Measurements from ENCODE around the gene ANTXRL.
"Not testable (repeated sequence)": the region's sequence is repeated elsewhere in the genome, so short reads cannot be mapped to it uniquely, and the experiment has no call there.

DNA sequence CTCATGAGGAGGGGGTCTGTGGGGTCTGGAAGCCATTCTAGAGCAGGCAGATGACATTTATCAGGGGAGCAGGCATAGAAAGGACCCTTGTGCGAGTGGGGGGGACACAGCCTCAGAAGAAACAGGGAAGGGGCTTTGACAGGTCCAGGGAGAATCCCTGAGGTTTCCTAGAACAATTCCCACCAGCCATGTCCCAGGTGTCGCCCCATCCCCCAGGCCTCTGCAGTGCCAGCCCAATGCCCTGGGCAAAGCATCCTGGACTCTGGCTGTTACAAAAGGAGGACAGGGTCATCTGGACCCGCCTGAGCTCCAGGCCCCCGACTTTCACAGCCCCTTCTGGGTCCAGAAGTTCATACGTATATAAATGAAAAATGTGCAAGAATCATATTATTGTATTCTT lies 80.4 kb downstream of the ANTXRL start:
- TF ChIP-seq POLR2AphosphoS5 (IDR thresholded peaks at IDR 0.05; ENCODE audit: low read depth, low read length); SIN3A (IDR thresholded peaks at IDR 0.05; ENCODE audit: borderline replicate concordance, insufficient read depth, low read depth, low read length); TCF7L2 (IDR thresholded peaks at IDR 0.05; ENCODE audit: low read depth, low read length): not testable (repeated sequence)
- TF ChIP-seq, protein P1, sequence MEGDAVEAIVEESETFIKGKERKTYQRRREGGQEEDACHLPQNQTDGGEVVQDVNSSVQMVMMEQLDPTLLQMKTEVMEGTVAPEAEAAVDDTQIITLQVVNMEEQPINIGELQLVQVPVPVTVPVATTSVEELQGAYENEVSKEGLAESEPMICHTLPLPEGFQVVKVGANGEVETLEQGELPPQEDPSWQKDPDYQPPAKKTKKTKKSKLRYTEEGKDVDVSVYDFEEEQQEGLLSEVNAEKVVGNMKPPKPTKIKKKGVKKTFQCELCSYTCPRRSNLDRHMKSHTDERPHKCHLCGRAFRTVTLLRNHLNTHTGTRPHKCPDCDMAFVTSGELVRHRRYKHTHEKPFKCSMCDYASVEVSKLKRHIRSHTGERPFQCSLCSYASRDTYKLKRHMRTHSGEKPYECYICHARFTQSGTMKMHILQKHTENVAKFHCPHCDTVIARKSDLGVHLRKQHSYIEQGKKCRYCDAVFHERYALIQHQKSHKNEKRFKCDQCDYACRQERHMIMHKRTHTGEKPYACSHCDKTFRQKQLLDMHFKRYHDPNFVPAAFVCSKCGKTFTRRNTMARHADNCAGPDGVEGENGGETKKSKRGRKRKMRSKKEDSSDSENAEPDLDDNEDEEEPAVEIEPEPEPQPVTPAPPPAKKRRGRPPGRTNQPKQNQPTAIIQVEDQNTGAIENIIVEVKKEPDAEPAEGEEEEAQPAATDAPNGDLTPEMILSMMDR (IDR thresholded peaks at IDR 0.05): not testable (repeated sequence)
- TF ChIP-seq, protein P2, sequence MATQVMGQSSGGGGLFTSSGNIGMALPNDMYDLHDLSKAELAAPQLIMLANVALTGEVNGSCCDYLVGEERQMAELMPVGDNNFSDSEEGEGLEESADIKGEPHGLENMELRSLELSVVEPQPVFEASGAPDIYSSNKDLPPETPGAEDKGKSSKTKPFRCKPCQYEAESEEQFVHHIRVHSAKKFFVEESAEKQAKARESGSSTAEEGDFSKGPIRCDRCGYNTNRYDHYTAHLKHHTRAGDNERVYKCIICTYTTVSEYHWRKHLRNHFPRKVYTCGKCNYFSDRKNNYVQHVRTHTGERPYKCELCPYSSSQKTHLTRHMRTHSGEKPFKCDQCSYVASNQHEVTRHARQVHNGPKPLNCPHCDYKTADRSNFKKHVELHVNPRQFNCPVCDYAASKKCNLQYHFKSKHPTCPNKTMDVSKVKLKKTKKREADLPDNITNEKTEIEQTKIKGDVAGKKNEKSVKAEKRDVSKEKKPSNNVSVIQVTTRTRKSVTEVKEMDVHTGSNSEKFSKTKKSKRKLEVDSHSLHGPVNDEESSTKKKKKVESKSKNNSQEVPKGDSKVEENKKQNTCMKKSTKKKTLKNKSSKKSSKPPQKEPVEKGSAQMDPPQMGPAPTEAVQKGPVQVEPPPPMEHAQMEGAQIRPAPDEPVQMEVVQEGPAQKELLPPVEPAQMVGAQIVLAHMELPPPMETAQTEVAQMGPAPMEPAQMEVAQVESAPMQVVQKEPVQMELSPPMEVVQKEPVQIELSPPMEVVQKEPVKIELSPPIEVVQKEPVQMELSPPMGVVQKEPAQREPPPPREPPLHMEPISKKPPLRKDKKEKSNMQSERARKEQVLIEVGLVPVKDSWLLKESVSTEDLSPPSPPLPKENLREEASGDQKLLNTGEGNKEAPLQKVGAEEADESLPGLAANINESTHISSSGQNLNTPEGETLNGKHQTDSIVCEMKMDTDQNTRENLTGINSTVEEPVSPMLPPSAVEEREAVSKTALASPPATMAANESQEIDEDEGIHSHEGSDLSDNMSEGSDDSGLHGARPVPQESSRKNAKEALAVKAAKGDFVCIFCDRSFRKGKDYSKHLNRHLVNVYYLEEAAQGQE (IDR thresholded peaks at IDR 0.05; ENCODE audit: insufficient read depth in 1 of 2, low read depth in 2 of 2, low read length in 1 of 2): not testable (repeated sequence)
